DOHH2 (cell line): ENCODE data around the gene RAB8A.

ENCODE experiments used
- H3F3A ChIP-seq: fragments of 200-600 bp; sonication (generic), shearing (Covaris generic); 2 replicates; pipeline ENCODE4 v1.6.0; 2016; ENCODE audit warnings: antibody characterized with exemption, mild to moderate bottlenecking; ENCODE audit not compliant: control insufficient read depth, insufficient read depth
- H3K27ac ChIP-seq: fragments of 200-600 bp; sonication (generic); 2 replicates; pipeline ENCODE4 v1.5.1; 2014; ENCODE audit warnings: low read depth, mild to moderate bottlenecking, low read length, moderate library complexity
- H3K27me3 ChIP-seq: fragments of 200-600 bp; sonication (generic); 2 replicates; pipeline ENCODE4 v1.6.1; 2014; ENCODE audit warnings: mild to moderate bottlenecking, low read length, mixed read lengths; ENCODE audit not compliant: control insufficient read depth
- H3K36me3 ChIP-seq: fragments of 200-600 bp; sonication (generic); 2 replicates; pipeline ENCODE4 v1.6.1; 2014; ENCODE audit warnings: mild to moderate bottlenecking, low read length, moderate library complexity, mixed read lengths; ENCODE audit not compliant: control insufficient read depth
- H3K4me1 ChIP-seq: fragments of 200-600 bp; sonication (generic); 2 replicates; pipeline ENCODE4 v1.6.1; 2014; ENCODE audit warnings: mild to moderate bottlenecking, low read length, mixed read lengths; ENCODE audit not compliant: control insufficient read depth
- H3K4me2 ChIP-seq: fragments of 200-600 bp; sonication (generic); 2 replicates; pipeline ENCODE4 v1.6.0; 2014; ENCODE audit warnings: mild to moderate bottlenecking, low read length, moderate library complexity
- H3K4me3 ChIP-seq: fragments of 200-600 bp; sonication (generic); 2 replicates; pipeline ENCODE4 v1.5.1; 2014; ENCODE audit warnings: mild to moderate bottlenecking, low read length, mixed read lengths
- H3K79me2 ChIP-seq: fragments of 200-600 bp; sonication (generic); 2 replicates; pipeline ENCODE4 v1.6.1; 2014; ENCODE audit warnings: mild to moderate bottlenecking, low read length, mixed read lengths; ENCODE audit not compliant: control insufficient read depth
- H3K9me2 ChIP-seq: fragments of 200-600 bp; sonication (generic); replicated peaks from 2 replicates; pipeline ENCODE4 v1.6.1; 2014; ENCODE audit warnings: mild to moderate bottlenecking, low read length, mixed read lengths; ENCODE audit not compliant: control insufficient read depth
- H3K9me3 ChIP-seq: fragments of 200-600 bp; sonication (generic); 2 replicates; pipeline ENCODE4 v1.6.1; 2014; ENCODE audit warnings: antibody characterized with exemption, low read length, mixed read lengths; ENCODE audit not compliant: control insufficient read depth, insufficient read depth
- H4K20me1 ChIP-seq: fragments of 200-600 bp; sonication (generic); 2 replicates; pipeline ENCODE4 v1.6.0; 2014; ENCODE audit warnings: low read depth, mild to moderate bottlenecking, antibody characterized with exemption, low read length, moderate library complexity; ENCODE audit not compliant: control insufficient read depth, insufficient read depth
- EZH2phosphoT487 ChIP-seq: fragments of 200-600 bp; sonication (generic); IDR thresholded peaks from 2 replicates; pipeline ENCODE4 v1.6.1; 2017; ENCODE audit warnings: borderline replicate concordance, mild to moderate bottlenecking, antibody characterized with exemption, low read length, moderate library complexity, mixed read lengths
- TF ChIP-seq, protein P1 (sequence below): fragments of 200-600 bp; sonication (generic); IDR thresholded peaks from one replicate; pipeline ENCODE4 v1.5.1; 2014; ENCODE audit warnings: antibody characterized with exemption, mild to moderate bottlenecking, low read depth, low read length; ENCODE audit not compliant: poor library complexity, severe bottlenecking

RAB8A gene

DNA sequence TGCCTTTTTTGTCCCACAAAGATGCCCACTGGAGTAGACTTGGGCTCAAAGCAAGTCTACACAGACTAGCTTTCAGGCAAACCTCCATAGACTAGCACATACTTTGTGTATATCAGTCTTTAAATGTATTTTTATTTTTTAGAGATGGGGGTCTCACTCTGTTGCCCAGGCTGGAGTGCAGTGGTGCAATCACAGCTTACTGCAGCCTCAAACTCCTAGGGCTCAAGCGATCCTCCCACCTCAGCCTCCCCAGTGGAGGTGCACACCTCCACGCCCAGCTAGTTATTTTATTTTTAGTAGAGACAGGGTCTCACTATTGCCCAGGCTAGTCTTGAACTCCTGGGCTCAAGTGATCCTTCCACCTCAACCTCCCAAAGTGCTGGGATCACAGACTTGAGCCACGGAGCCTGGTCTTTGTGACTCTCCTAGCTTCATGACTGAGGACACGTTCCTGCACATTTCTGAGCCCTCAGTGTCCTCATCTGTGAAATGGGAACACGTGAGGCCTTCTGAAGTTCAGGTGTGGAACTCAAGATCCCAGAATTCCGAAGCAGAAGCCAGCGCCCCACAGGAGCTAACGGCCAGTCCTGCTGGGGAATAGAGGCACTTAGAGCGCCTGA, 40.5 kb upstream of the RAB8A start:
- H3K4me3 ChIP-seq = peak overlapping the region; percentile 64
- H3K27me3 ChIP-seq = no peaks in the 10 kb centered on the region
- no peaks in the 10 kb centered on the region for H3K36me3 ChIP-seq
- TF ChIP-seq EZH2phosphoT487 = no peak
- TF ChIP-seq, protein P1, sequence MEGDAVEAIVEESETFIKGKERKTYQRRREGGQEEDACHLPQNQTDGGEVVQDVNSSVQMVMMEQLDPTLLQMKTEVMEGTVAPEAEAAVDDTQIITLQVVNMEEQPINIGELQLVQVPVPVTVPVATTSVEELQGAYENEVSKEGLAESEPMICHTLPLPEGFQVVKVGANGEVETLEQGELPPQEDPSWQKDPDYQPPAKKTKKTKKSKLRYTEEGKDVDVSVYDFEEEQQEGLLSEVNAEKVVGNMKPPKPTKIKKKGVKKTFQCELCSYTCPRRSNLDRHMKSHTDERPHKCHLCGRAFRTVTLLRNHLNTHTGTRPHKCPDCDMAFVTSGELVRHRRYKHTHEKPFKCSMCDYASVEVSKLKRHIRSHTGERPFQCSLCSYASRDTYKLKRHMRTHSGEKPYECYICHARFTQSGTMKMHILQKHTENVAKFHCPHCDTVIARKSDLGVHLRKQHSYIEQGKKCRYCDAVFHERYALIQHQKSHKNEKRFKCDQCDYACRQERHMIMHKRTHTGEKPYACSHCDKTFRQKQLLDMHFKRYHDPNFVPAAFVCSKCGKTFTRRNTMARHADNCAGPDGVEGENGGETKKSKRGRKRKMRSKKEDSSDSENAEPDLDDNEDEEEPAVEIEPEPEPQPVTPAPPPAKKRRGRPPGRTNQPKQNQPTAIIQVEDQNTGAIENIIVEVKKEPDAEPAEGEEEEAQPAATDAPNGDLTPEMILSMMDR = no peak
- H3K4me1 ChIP-seq = peaks cover 55% of the 10 kb centered on the region
- peak overlapping the region; percentile 73 for H3K4me2 ChIP-seq
- peaks cover 10% of the 10 kb centered on the region for H3K79me2 ChIP-seq
- peaks cover 21% of the 10 kb centered on the region for H3F3A ChIP-seq
- H3K9me2 ChIP-seq = no peaks in the 10 kb centered on the region
- H3K27ac ChIP-seq = peak overlapping the region; percentile 76
- H3K9me3 ChIP-seq = no peaks in the 10 kb centered on the region
- H4K20me1 ChIP-seq = no peaks in the 10 kb centered on the region

DNA sequence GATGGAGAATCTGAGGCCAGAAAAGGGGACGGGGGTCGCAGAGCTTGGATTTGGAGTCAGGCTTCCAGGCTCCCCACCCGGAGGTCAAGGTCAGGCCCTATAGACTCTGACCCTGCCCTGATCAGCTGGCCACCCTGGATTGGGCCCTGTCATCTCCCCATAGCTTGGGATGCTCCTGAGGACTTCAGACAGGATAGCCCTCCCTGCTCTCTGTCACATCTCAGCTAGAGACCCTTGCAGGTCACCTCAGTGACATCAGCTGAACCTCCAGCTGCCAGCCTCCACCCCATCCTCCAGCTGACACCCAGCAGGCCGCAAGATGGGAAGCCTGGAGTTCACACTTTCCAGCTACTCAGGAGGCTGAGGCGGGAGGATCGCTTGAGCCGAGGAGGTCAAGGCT, 38.2 kb upstream of the RAB8A start:
- Histone ChIP-seq H3K9me2 (no peaks in the 10 kb centered on the region), H3K9me3 (no peaks in the 10 kb centered on the region), H3K4me2 (no peak overlapping the region), H3K27me3 (no peaks in the 10 kb centered on the region), H3K79me2 (peaks cover 32% of the 10 kb centered on the region), H3F3A (peaks cover 31% of the 10 kb centered on the region), H3K4me1 (peaks cover 62% of the 10 kb centered on the region), H4K20me1 (no peaks in the 10 kb centered on the region), H3K36me3 (peaks cover 16% of the 10 kb centered on the region), H3K4me3 (no peak overlapping the region), H3K27ac (no peak overlapping the region)
- TF ChIP-seq, protein P1 = no peak
- no peak for TF ChIP-seq EZH2phosphoT487

DNA sequence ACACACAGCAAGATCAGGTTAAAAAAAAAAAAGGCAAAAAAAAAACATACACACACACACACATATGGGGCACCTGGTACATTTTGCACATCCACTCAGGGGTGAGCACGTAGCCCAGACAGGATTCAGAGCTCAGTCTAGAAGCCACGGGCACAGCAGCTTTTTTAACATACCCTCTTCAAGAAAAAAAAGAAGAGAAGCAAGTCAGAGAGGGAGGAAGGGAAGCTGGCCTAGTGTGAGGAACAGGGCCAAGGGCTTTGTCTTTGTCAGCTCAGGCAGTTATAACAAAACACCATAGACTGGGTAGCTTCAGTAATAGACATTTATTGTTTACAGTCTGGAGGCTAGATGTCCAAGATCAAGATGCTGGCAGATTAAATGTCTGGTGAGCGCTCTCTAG, 37.7 kb upstream of the RAB8A start:
- peak overlapping the region; percentile 23; the same call in 1 of the 2 replicates for H3K4me2 ChIP-seq
- H3K27ac ChIP-seq = peak overlapping the region; percentile 16
- peaks cover 36% of the 10 kb centered on the region for H3K79me2 ChIP-seq
- no peaks in the 10 kb centered on the region for H3K9me3 ChIP-seq
- H3K36me3 ChIP-seq = peaks cover 18% of the 10 kb centered on the region
- peaks cover 66% of the 10 kb centered on the region for H3K4me1 ChIP-seq
- no peak overlapping the region for H3K4me3 ChIP-seq
- no peaks in the 10 kb centered on the region for H3K9me2 ChIP-seq
- H3K27me3 ChIP-seq = no peaks in the 10 kb centered on the region
- peaks cover 33% of the 10 kb centered on the region for H3F3A ChIP-seq
- H4K20me1 ChIP-seq = no peaks in the 10 kb centered on the region
- no peak for TF ChIP-seq EZH2phosphoT487
- TF ChIP-seq, protein P1 = no peak
